Endometrial microvascular endothelial cells (primary cell): ENCODE measurements around the gene SUSD3. TPM values are rescaled to one million over a fixed set of nuclear protein-coding genes. Genes with fewer than 3 reads are reported as not detected.

Experiments used
- in situ Hi-C: cut with HindIII; loops from 2 replicates; pipeline ENCODE4 v1.10.0; 2017; ENCODE audit warnings: low sequenced_read_pairs, low pct_unique_long_range_greater_than_20kb; ENCODE audit errors: inconsistent ontology term
- total RNA-seq: library from RNA; depleted of rRNA; stranded (reverse); fragments of >200 nt; gene quantifications from one replicate; pipeline ENCODE4 v1.2.3, GENCODE V29; 2015; ENCODE audit errors: inconsistent ontology term

The SUSD3 gene
- total RNA-seq, 1 donor from 2014 or later: not detected

DNA sequence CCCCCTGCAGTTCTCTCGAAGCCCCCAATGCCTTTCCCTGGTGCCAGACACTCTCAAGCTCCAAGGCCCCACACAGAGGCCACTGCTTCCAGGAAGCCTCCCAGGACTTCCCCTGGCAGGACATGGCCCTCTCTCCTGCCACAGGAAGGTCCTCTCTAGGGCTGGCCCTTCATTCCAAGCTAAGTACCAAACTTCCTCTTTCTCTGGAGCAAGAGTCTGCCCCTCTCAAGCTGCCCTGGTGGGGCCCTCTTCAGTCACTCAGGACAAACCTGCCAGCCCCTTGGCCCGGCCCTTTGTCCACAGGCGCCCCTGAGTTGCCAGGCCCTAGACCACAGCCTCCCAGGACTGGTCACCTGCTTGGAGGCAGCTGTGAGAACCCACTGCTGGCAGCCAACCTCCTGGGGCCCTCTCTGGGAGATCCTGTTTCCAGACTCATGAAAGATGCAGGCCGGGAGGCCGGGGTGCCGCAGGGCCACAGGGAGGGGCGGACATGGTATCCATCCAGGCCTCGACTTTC is 69.0 kb downstream of the SUSD3 start:
- in situ Hi-C loops: no loop called here

DNA sequence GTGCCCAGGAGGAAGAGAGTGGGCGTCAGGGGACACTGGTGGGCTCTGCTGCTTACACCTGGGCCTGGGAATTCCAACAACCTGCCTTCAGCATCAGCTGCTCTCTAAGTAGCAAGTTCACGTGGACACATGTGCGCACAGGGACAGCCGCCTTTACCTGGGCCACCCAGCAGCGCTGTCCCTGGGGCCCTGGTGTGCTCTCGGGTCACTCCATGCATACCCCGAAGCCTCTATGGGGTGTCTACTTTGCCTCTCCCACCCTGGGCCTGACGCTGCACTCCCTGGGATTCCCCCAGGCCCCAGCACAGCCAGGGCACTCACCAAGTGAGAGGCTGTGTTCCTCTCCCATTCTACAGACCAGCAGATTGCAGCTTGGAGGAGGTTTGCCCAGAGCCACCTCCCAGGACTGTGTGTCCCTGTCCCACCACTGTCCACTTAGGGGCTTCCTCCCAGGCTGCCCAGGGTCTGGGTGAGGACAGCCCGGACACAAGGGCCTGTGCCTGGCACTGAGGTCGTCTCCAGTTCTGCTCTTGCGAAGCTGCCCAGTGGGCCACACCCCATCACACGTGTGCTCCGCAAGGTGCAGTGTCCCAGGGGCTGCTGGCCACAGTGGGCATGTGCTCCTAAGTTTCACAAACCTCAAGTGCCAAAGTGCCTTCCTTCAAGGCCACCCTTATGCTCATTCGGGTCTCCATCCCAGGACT is 69.7 kb downstream of the SUSD3 start:
- in situ Hi-C loops: no loop called here

GRCh38 chr9:93128715-93129224 is 70.3 kb downstream of the SUSD3 start:
- in situ Hi-C loops: no loop called here

DNA sequence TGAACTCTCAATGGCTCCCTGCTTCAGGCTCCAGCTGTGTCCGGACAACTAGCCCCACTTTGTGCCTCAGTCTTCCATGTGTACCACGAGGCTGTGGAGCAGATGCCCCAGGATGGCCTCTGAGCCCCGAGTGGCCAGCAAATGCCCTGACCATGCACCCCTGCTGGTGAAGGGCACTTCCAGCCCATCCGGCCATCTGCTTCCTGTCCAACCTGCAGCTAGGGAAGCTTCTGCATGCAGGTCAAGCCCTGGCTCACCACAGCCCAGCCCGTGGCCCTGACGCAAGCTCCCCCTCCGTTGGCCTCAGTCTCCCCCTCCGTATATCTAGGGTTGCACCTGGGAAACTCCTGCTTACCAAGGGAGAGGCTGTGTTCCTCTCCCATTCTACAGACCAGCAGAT is 70.8 kb downstream of the SUSD3 start:
- in situ Hi-C loops: no loop called here

- in situ Hi-C loops: no loop called here
Measured at GRCh38 chr9:93129691-93130500, 71.4 kb downstream of the SUSD3 start.

GRCh38 chr9:93130861-93131481 is 72.5 kb downstream of the SUSD3 start:
- in situ Hi-C loops: no loop called here

DNA sequence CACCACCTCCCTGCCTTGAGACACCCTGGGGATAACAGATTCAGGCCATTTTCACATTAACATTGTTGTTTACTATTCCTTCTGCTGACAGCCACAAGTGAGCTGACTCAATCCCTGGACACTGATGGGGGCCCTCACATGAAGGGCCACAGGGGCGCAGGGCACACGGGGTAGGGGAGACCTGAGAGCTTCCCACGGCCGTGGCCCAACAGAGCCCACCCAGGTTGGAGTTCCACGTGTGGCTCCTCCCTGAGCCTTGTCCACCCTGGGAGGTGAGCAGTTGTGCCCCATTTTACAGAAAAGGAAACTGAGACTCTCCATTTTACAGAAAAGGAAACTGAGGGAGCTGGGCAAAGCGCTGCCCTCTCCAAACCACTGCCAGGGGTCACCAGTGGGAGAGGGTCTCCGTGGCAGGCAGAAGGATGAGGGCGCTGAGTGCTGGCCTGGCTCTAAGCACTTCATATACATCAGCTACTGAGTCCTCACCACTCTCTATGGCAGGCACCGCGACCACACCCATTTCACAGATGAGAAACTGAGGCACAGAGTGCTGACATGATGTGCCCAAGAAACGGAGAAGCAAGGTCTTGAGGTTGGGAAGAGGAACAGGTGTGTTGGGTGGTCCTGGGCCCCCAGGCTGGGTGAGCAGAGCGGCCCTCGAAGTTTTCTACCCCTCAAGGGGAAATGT is 73.2 kb downstream of the SUSD3 start:
- in situ Hi-C loops: no loop called here

DNA sequence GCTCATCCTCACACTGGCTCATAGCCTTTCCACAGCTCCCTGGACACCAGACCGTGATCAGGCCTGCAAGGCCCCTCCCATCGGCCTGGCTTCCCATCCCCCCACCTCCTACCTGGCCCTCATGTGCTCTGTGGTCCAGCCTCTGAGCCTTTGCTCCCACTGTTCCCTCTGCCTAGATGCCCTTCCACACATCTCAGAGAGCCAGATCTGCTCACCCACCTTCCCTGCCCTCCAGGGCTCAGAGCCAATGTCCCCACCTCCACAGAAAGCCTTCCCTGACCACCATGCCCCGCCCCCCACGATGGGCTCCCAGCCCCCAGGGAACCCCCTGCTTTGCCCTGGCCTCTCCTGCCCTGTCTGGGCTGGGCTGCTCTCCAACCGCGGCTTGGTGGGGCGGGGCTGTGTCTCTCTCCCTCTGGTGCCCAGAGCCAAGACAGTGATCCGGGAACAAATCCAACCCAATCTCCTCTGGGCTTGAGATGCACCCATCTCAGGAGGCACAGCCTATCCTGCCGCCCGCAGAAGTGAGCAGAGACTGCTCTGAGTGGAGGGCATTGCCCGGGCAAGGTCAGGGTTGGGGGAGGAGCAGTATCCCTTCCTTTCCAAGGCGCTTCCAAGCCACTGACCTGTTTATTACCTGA is 73.9 kb downstream of the SUSD3 start:
- in situ Hi-C loops: no loop called here

DNA sequence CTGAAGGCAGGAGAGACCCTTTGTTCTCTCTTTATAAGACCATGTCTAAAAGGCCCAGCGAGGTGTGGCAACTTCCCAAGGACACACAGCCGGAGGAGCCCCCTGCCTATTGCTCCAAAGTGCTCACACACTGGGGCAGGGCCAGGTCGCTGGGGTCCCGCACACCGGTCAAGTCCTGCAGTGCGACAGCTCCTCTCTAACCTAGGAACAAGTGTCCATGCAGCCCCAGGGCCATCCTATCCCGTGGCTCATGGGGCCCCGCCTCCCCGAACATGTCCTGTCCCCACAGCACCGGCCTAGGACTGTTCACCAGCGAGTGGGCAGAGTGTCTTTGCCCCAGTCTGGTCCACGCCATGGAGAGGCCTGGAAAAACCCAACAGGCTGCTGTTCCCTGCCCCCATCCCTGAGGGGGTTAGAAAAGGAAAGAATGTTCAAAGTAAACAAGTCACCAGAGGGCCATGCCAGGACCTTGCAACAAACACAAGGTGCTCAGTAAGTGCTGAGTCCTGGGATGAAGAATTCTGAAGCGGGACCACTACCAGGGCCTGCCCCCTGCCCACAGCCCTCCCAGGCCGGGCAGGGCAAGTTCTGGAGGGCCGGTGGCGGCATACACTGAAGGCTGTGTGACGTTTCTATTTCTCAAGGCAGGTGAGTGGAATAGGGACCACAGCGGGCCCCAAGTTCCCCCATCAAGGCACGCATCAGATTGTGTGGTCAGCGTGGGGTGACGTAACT is 74.6 kb downstream of the SUSD3 start:
- in situ Hi-C loops: no loop called here

DNA sequence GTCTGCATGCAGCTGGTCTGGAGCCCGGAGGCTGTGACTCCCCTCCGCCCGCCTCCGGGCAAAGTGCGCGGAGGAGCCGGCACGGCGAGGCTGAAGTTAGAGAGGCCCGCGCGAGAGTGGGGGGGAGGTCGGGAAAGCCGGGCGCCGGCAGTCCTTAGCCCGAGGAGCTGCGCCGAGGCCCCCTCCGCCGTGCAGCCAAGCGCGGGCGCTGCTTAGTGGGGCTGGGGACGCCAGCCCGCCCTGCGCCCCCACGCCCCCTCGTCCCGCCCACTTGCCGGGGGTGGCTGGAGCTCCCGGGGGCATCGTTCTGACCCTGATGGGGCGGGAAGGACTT is 75.1 kb downstream of the SUSD3 start:
- in situ Hi-C loops: no loop called here

- in situ Hi-C loops: no loop called here
Measured at GRCh38 chr9:93134015-93134739, 75.7 kb downstream of the SUSD3 start, which contains the start of gene NINJ1. Gene NINJ1 (minus strand): TSS chr9:93134251. CDS start chr9:93134217, 34 bp downstream.

Other genes starting within 250 kb of the SUSD3 start
- 6.0 TPM for gene ZNF484, start 180.7 kb upstream of the SUSD3 start, total RNA-seq
- gene FGD3, start 111.2 kb upstream of the SUSD3 start, total RNA-seq: not detected
- 101 TPM for gene CARD19, start 37.5 kb downstream of the SUSD3 start, total RNA-seq
- gene NINJ1, start 75.5 kb downstream of the SUSD3 start, total RNA-seq: 76.0 TPM
- gene WNK2, start 125.4 kb downstream of the SUSD3 start, total RNA-seq: not detected